Erythroblast (primary cell): ENCODE data around the gene VAC14.
"Not testable (repeated sequence)": the region's sequence is repeated elsewhere in the genome, so short reads cannot be mapped to it uniquely, and the experiment has no call there.

Experiments
- GATA1 ChIP-seq: IDR thresholded peaks from 2 replicates; pipeline ENCODE4 v1.6.1; 2011; ENCODE audit warnings: low read depth, mild to moderate bottlenecking, control low read depth, low read length, moderate library complexity
- POLR2A ChIP-seq: IDR thresholded peaks from 2 replicates; pipeline ENCODE4 v1.6.1; 2011; ENCODE audit warnings: mild to moderate bottlenecking, low read length

DNA sequence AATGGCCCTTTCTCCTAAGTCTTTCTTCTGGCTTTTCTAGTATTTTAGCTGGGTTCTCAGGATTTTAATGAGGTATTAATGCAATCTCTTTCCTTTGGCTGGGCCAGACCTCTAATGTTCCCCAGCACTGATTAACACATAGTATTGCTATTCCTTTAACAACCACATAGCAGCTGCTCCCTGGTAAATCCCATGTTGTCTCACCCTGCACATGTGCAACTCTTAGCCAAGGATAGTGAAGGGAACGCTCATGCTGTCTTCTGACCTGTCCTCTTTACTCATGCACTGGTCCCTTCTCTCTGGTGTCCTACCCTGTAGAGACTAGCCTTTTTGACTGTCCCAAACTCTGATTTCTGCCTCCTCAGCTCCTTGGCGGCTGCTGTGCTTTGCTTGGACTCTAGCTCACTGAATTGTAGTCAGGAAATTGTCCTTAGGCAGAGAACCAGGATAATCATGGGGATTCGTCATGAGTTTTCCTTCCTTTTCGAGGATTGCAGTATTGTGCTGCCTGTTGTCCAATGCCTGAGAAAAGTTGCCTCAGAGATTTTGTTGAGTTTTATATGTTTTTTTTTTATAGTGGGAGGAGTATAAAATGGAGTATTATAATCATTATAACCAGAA is 22.6 kb upstream of the VAC14 start:
- not testable (repeated sequence) for TF ChIP-seq POLR2A, GATA1
